Astrocyte (in vitro differentiated cells and primary cell): ENCODE measurements around the gene ANO4.

Experiments
- CTCF ChIP-seq: IDR thresholded peaks from 2 replicates; pipeline ENCODE4 v1.5.1; 2011; ENCODE audit warnings: low read depth, mild to moderate bottlenecking, inconsistent platforms, low read length, moderate library complexity; ENCODE audit not compliant: insufficient read depth
- EZH2 ChIP-seq: IDR thresholded peaks from 2 replicates; pipeline ENCODE4 v1.6.1; 2012; ENCODE audit warnings: mild to moderate bottlenecking, low read length, inconsistent platforms; ENCODE audit not compliant: insufficient read depth

GRCh38 chr12:101039848-101040531 lies 245.4 kb downstream of the ANO4 start:
- TF ChIP-seq CTCF (no peak), EZH2 (no peak)
